ENCODE measurements around the gene TUBAL3.
"Not testable (repeated sequence)": the region's sequence is repeated elsewhere in the genome, so short reads cannot be mapped to it uniquely, and the experiment has no call there.

TUBAL3 gene

DNA sequence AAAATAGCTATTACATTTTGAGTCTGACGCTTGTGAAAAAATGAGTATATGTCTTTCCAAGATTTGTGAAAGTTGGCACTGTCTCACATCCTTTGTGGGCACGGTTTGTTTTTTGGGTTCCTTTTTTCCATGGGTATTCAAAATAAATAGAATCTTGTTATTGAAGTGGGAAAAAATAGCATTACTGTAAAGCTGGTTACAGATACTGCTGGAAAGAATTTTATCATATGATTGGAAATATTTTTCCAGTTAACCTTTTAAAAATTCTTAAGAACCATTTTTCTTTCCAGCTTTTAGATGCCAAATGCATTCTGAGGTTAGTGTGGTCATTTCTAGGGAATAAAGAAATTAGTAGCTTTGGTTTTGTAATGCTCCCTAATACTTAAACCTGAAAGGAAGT lies 19.1 kb upstream of the TUBAL3 start:
- no peak for DNase-seq (ENCODE audit: low read depth in 2 of 2)

DNA sequence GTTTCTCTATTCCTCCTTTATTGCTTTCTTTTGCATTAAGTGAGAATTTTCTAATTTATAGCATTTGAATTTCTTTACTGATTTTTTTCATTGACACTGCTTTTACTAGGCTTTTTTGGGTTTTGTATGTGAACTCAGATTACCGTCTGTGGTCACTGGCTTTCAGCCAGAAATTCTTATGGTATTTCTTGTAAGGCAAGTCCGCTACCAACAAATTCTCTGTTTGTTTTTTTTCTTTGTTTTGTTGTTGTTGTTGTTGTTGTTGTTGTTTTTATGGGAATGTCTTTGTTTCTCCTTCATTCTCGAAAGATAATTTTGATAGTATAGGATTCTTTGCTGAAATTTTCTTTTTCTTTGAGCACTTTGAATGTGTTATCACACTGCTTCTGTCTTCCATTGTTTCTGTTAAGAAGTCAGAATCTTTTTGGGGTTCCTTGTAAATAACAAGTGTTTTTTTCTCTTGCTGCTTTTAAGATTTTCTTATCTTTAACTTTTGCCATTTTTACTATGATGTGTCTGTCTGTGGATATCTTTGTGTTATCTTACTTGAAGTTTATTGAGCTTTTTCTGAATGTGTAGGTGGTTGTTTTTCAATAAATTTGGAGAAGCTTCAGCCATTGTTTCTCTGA lies 15.0 kb upstream of the TUBAL3 start:
- DNase-seq (ENCODE audit: low read depth in 2 of 2) = no peak

DNA sequence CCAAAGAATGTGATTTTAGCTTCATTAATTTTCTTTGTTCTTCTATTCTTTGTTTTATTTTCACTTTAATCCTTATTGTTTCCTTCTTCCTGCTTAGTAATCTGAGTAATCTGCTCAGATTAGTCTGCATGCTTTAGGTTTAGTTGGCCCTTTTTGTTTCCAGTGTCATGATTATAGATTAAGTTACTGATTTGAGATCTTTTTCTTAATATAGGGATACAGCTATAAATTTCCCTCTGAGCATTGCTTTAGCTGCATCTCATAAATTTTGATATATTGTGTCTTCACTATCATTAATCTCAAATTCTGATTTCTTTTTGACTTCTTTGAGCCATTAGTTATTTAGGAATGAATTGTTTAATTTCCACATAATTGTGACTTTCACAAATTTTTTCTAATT lies 14.0 kb upstream of the TUBAL3 start:
- DNase-seq (ENCODE audit: low read depth in 2 of 2) = no peak

DNA sequence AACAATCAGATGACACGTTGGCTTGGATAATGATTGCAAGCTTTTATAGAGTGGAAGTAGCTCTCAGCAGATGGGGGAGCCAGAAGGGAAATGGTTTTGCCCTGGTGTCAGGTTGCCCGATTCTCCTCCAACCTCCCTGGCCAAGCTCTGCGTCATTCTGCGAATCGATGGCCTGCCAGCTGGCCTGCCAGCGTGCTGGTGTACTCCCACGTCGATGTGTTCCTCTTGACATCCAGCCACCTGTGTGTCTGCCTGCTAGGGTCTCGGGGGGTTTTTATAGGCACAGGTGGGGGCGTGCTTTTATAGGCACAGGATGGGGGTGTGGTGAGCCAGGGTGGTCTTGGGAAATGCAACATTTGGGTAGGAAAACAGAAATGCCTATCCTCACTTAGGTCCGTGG lies 12.4 kb upstream of the TUBAL3 start:
- no peak for DNase-seq (ENCODE audit: low read depth in 2 of 2)

DNA sequence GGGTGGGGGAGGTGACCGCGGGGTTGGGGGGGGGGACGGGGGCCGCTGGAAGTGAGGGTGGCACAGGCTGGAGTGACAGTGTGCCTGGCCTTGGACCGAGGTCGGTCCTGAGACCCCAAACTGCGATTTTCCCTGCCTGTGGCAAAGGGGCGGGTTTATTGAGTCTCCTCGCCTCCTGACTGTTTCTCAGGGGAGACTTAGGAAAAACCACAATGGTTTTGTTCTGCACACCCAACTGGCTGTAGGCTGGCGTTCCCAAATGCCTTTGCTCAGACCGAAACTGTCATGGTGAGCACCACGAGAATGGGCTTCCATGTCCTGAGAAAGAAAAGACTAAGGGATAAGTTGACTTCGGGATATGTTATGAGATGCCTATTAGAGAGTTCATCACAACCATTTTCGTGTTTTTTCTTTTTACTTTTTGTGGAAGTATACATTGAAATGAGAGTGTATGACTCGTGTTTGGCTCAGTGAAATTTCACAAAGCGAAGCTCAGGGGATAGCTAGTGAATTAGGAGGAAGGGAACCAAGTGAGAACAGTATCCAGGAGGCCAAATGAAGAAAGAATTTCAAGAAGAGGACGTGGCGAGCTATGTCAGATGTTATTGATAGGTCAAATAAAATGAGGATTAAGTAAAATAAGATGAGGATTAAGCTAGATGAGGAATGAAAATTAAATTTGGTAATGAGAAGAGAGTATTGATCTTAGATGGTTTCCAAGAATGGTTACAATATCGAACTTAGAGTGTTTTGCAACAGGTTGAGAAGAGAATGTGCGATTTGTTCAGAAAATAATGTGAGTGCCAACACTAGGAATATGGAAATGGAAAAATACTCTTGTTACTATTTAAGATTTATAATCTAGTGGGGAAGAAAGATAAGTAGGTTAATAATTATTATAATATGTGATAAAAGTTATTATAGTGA lies 8.6 kb upstream of the TUBAL3 start:
- no peak for DNase-seq (ENCODE audit: low read depth in 2 of 2)

DNA sequence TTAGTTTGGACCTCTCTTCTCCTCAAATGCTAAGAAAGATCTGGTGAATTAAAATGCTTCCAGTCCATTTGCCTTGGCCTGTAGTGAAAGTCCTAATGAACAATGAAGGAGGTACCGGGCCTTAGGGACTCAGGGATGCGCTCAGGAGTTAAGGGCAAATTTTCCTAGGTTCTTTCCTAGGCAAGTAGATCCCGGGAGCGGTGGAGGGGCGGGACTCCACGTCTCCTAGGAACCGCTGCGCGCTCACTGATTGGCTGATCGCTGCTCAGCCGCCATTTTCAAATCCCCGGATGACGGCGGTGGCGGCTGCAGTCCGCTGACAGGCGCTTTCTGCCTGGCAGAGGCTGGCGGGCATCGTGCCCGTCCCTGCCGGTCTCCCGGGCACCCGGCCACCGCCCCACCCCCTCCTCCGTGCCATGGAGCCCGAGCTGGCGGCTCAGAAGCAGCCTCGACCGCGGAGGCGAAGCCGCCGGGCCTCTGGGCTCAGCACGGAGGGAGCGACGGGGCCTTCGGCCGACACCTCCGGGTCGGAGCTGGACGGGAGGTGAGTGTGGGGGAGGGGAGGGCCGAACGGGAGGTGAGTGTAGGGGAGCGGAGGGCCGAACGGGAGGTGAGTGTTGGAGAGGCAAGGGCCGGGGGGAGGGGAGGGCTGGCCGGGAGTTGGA lies 7.8 kb upstream of the TUBAL3 start, which contains the start of gene NET1:
TSS of gene NET1 (plus strand) at position 281 of the 665 bp plus-strand sequence. CDS start at position 417, 136 bp downstream.
- peak; percentile 8 to 49 for DNase-seq (ENCODE audit: low read depth in 2 of 2)

DNA sequence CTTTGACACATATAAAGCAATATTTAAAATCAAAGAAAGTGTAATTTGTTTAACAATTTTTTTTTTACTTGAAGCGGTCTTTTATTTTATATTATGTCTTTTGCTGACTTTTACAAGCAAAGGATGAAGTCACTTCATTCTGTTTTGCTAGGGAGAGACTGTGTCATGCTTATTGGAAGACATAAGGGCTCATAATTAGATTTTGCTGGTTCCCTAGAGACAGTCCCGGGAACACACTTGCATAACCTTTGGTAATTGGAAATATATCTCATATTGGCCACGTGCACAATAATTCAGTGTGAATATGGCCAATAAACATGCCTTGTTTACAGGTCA lies 7.3 kb upstream of the TUBAL3 start:
- no peak for DNase-seq (ENCODE audit: low read depth in 2 of 2)

DNA sequence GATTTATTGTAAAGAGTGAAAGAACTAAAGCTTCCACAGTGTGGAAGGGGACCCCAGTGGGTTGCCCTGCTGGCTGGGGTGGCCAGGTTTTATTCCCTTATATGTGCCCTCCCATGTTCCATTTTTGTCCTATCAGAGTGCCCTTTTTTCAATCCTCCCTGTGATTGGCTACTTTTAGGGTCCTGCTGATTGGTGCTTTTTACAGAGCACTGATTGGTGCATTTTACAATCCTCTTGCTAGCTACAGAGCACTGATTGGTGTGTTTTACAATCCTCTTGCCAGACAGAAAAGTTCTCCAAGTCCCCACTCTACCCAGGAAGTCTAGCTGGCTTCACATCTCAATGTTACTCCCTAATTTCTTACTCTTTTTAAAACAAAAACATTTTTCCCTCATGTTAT lies 6.2 kb upstream of the TUBAL3 start:
- DNase-seq (ENCODE audit: low read depth in 2 of 2) = not testable (repeated sequence)

DNA sequence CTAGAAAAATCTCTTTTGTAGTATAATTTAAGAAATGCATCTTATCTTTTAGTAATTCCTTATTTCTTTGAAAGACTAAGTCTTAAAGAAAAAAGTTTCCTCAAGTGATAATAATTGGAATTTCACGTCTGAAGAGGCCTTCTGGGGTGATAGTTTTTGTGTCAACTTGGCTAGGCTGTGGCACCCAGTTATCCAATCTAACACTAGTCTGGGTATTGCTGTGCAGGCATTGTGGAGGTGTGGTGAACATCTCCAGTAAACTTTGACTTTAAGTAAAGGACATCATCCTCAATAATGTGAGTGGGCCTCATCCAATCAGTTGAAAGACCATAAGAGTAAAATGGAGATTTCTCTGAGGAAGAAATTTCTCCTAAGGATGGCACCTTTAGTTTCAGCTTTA lies 2.3 kb upstream of the TUBAL3 start:
- DNase-seq (ENCODE audit: low read depth in 2 of 2) = no peak

DNA sequence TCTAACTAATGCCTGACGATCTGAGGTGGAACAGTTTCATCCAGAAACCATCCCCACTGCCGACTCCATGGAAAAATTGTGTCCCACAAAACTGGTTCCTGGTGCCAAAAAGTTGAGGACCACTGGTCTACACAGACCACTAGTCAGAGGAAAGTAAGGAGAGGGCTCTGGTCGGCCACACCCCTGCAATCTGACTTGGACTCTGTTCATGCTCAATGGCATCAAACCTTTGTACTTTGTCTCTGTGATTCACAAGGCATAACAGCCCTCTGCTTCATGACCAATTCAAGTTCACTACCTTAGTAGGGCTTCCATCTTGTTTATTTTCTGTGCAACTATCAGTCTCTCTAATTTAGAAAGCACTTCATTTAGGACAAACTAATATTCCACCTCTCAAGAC lies 1.8 kb downstream of the TUBAL3 start:
- DNase-seq (ENCODE audit: low read depth in 2 of 2) = no peak

DNA sequence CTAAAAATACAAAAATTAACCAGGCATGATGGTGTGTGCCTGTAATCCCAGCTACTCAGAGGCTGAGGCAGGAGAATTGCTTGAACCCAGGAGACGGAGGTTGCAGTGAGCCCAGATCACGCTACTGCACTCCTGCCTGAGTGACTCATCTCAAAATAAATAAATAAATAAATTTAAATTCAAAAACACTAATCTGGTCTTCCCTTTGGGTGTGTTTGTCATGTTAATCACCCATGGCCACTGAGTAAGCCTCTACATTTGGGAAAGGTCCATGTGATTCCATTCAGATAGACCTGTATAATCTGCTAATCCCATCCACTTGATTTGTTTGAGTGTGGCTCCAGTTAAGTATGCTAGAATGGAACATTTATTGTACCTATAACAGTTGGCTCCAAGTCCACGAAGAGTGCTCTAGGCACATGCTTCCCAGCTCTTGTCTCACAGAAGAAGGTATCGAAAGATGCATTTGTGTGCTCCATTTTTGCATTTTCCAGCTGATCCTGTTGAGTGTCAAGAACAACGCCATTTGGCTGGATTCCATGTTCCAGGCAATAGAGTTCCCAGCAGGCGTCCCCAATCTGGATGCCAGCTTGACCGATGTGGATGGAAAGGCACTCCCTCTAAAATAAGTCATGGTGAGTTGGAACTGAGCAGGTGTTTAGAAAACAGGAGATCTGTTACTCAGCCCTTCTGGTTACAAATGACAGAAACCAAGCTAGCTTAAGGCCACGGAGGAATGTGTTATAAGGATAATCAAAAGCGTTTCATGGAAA lies 4.0 kb downstream of the TUBAL3 start:
- DNase-seq (ENCODE audit: low read depth in 2 of 2) = no peak

DNA sequence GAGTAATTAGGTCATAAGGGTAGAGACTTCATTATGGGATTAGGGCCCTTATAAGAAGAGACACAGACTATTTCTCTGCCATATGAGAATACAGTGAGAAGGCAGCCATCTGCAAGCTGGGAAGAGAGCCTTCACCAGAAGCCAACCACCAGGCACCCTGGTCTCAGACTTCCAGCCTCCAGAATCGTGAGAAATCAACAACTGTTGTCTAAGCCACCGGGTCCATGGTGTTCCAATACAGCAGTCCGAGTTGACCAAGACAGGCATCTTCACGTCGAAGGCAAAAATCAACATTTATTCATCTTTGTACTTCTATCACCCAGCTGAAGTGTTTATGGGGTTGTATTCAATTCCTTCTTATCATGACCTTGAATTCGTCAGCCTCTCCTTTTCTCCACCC lies 5.3 kb downstream of the TUBAL3 start:
- no peak for DNase-seq (ENCODE audit: low read depth in 2 of 2)

DNA sequence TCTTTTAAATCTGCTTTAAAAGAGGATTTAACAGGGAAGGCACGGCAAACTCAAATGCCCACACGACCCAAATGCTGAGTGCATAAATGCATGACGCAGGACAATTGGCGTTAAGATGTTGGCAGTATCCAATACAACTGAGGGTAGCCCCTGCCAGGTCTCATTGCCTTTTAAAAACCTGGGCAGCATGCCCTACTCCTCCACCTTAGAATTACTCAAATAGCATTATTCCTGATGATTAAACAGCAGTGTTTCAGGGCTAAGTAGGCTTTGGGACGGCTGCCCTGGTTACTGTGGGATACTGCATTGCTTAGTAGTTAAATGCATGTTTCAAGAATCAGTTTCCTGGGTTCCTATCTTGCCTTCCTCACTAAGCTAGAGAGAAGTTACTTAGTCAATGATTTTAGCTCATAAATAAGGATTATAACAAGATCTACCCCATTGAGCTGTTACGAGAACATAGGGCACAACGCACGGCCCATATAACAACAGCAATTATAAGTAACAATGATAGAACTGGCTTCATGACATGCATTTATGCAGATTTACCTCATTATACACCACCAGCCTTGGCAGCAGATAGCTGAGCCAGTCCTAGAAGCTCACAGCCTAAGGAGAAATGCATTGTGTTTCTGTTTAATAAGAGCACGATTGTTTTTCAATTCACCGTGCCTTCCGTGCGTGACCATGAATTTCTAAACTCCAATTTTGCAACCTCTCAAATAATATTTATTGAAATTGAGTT lies 7.9 kb downstream of the TUBAL3 start:
- DNase-seq (ENCODE audit: low read depth in 2 of 2) = no peak

DNA sequence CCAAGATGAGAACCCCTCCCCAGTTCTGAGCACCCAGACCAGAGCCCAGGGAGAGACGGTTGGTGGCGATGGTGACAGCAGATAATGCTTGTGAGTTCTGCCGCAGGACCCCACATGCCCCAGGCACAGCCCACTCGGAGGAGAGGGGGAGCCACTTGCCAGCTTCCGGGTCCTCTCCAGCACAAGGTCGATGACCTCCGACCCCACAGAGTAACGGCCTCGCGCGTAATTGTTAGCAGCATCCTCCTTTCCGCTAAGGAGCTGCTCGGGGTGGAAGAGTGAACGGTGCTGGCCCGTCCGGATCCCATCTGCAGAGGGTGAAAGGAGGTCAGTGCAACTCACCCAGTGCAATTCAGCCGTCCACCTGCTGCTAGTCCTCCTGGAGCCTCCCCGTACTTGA lies 9.5 kb downstream of the TUBAL3 start:
- DNase-seq (ENCODE audit: low read depth in 2 of 2) = no peak

DNA sequence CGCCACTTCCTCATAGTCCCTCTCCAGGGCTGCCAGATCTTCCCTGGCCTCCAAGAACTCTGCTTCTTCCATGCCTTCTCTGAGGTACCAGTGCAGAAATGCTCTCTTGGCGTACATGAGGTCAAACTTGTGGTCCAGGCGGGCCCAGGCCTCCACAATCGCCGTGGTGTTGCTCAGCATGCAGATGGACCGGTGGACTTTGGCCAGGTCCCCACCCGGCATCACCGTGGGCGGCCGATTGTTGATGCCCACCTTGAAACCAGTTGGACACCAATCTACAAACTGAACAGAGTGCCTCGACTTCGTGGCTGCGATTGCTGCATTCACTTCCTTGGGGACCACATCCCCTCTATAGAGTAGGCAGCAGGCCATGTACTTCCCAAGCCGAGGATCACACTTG lies 11.1 kb downstream of the TUBAL3 start:
- DNase-seq (ENCODE audit: low read depth in 2 of 2) = no peak

DNA sequence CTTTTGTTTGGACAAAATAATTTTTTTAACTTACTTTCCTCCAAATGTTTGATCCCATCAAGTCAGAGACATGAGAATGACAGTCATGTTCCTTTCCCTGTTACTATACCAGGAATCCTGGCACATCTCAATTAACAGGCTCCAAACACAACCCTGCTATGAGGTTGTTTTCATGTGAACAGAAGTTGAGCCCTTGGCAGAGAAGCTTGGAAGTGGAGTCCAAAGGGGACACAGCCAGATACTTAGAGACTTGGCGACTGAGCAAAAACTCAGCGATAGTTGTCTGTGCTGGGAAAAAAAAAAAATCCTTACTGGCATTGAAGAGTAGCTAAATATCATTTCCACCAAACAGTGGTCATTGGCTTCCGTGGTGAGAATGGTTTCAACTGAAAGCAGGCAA lies 12.8 kb downstream of the TUBAL3 start:
- no peak for DNase-seq (ENCODE audit: low read depth in 2 of 2)

DNA sequence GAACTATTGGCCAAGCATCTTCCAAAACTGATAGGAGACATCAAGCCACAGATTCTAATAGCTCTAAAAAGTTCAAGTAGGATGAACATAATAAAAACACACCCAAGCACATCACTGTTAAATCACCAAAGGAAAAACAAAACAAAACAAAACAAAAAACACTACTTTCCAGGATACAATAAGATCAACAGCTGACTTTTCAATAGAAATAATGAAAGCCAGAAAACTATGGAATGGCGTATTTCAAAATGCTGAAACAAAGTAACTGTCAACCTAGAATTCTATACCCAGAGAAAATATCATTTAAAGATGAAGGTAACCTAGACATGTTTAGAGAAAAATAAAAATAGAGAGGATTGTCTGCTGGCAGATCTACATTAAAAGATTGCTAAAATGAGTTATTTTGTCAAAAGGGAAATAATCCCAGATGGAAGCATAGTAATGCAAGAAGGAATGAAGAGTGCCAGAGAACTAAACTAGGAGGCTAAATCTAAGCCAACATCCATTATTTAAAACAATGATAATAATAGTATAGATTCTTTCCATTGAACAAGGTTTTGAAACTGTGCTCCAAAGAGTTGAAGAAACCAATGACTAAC lies 13.9 kb downstream of the TUBAL3 start:
- DNase-seq (ENCODE audit: low read depth in 2 of 2) = no peak

DNA sequence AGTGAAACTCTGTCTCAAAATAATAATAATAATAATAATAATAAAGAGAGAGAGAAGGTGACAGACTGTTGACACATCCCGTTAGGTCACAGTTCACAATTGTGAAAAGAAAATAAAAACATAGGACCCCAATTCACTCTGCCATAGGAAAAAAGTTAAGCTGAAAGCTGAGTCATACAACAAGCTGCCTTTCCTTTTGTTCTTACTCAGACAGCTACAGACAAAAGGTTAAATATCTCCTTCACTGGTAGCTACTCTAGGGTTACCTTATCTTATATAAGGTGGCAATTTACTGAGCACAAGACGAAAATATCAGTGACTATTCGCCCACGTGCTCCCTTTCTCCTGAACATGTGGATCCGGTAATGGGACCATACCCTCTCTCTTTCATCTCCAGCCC lies 17.5 kb downstream of the TUBAL3 start:
- DNase-seq (ENCODE audit: low read depth in 2 of 2) = no peak

DNA sequence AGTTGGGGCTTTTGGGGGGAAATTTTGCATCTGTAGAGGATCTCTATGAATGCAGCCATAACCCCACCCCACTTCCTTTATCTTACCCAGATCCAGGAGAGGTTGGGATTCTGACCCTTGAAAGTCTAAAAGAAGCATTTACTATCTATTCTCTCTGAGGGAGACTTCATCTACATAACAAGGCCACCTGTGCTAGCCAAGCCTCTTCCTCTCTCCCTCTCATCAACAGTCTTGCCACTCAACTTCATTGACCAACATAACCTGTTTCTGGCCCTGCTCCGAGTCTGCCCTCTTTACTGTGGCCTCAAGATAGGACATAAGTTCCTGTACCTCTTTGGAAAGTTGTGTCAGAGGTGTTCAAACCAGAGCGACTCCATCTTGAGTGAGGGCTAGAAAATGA lies 19.4 kb downstream of the TUBAL3 start:
- DNase-seq (ENCODE audit: low read depth in 2 of 2) = no peak

DNA sequence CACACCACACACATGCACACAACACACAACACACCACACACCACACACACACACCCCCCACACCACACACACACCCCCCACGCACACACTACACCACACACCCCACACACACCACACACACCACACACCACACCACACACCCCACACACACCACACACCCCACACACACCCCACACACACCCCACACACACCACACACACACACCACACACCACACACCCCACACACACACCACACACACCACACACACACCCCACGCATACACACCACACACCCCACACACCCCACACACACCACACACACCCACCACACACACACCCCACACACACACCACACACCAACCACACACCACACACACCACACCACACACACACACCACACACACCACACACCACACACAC lies 23.4 kb downstream of the TUBAL3 start:
- DNase-seq (ENCODE audit: low read depth in 2 of 2) = no peak

DNA sequence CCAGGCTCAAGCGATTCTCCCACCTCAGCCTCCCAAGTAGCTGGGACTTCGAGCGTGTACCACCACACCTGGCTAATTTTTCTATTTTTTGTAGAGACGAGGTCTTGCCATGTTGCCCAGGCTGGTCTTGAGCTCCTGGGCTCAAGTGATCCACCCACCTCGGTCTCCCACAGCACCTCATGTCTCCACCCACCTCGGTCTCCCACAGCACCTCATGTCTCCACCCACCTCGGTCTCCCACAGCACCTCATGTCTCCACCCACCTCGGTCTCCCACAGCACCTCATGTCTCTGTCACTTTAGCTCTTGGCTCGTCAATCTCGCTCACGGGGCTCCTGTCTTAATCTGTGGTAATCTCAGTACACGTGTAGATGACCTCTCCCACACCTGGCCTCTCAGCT lies 24.2 kb downstream of the TUBAL3 start:
- DNase-seq (ENCODE audit: low read depth in 2 of 2) = not testable (repeated sequence)
